ENCODE results near the gene GAS2.

- TF ChIP-seq CTCF (conservative IDR thresholded peaks at IDR 0.05 in 1 of 2, IDR thresholded peaks at IDR 0.05 in 1 of 2; ENCODE audit: low read depth in 1 of 2, low read length in 2 of 2), result no peak
- TF ChIP-seq EZH2 (IDR thresholded peaks at IDR 0.05; ENCODE audit: low read length, missing control alignments), result no peak
Observed at GRCh38 chr11:22681281-22681812, 14.9 kb downstream of the GAS2 start.

Data from fibroblast of lung (primary cell).